Suprapubic skin (tissue), 4 donors: ENCODE results near the gene CDKN2B.

Source experiments
- EP300 ChIP-seq: sonication (generic); formaldehyde crosslinking; IDR thresholded peaks from one replicate; pipeline ENCODE4 v1.6.1; 2017; ENCODE audit warnings: antibody characterized with exemption
- POLR2A ChIP-seq, 2 donors: fragments of 450-650 bp; IDR thresholded peaks; one replicate each; pipeline ENCODE4 v1.6.1; 2017; ENCODE audit warnings: antibody characterized with exemption in 2 of 2, mild to moderate bottlenecking in 2 of 2, moderate library complexity in 2 of 2
- POLR2AphosphoS5 ChIP-seq, 3 donors: sonication (generic); formaldehyde crosslinking; IDR thresholded peaks; one replicate each; pipeline ENCODE4 v1.6.1; 2017; ENCODE audit warnings: antibody characterized with exemption in 3 of 3
- TF ChIP-seq, protein P1 (sequence below), 2 donors: fragments of 200-600 bp in 1 of 2; fragments of 450-650 bp in 1 of 2; sonication (generic) in 1 of 2; IDR thresholded peaks; one replicate each; pipeline ENCODE4 v1.5.1; 2016 to 2019; ENCODE audit warnings: antibody characterized with exemption in 2 of 2, mild to moderate bottlenecking in 1 of 2, moderate library complexity in 1 of 2

DNA sequence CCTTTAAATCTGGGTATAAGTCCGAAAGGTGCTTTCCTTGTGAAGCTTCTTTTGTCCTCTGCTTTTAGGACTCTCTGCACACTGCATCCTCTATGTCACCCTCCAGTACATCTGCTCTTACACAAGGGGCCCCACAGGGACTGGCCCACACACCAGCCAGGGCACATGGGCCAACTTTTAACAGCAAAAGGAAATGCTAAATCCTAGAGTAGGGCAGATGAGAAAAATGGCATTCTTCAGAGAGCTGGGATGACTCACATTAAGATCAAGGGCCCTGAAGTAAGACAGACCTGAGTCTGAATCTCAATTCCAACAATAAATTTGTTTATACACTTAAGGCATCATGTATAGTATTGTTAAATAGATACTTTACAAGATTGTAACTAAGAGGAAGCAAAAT lies 40.3 kb upstream of the CDKN2B start:
- TF ChIP-seq POLR2A (IDR thresholded peaks at IDR 0.05) (no peak), EP300 (no peak), POLR2AphosphoS5 (IDR thresholded peaks at IDR 0.05) (no peak)
- TF ChIP-seq, protein P1, sequence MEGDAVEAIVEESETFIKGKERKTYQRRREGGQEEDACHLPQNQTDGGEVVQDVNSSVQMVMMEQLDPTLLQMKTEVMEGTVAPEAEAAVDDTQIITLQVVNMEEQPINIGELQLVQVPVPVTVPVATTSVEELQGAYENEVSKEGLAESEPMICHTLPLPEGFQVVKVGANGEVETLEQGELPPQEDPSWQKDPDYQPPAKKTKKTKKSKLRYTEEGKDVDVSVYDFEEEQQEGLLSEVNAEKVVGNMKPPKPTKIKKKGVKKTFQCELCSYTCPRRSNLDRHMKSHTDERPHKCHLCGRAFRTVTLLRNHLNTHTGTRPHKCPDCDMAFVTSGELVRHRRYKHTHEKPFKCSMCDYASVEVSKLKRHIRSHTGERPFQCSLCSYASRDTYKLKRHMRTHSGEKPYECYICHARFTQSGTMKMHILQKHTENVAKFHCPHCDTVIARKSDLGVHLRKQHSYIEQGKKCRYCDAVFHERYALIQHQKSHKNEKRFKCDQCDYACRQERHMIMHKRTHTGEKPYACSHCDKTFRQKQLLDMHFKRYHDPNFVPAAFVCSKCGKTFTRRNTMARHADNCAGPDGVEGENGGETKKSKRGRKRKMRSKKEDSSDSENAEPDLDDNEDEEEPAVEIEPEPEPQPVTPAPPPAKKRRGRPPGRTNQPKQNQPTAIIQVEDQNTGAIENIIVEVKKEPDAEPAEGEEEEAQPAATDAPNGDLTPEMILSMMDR (IDR thresholded peaks at IDR 0.05), result no peak
